K562 (cell line): Measurements from ENCODE around the gene ALG1. TPM values are rescaled to one million over a fixed set of nuclear protein-coding genes. Genes with fewer than 3 reads are reported as not detected.

Source experiments
- BRD9 ChIP-seq: fragments of 450-650 bp; IDR thresholded peaks from 2 replicates; pipeline ENCODE4 v1.6.1; 2018; ENCODE audit warnings: low read depth; ENCODE audit not compliant: partially characterized antibody
- CHD4 ChIP-seq: fragments of 200-600 bp; sonication (generic); IDR thresholded peaks from 3 replicates; pipeline ENCODE4 v1.6.1; 2012; ENCODE audit warnings: low read depth, mild to moderate bottlenecking, mixed read lengths, low read length, inconsistent platforms; ENCODE audit not compliant: insufficient read depth, insufficient replicate concordance, poor library complexity, severe bottlenecking
- ETS2 ChIP-seq: IDR thresholded peaks from 2 replicates; pipeline ENCODE4 v1.6.1; 2016; ENCODE audit warnings: borderline replicate concordance, missing genetic modification characterization, mild to moderate bottlenecking, moderate library complexity, missing compliant biosample characterization; ENCODE audit not compliant: poor library complexity, severe bottlenecking
- HMG20A ChIP-seq: fragments of 450-650 bp; formaldehyde crosslinking; conservative IDR thresholded peaks from 2 replicates; pipeline ENCODE4 v1.4.0; 2020; ENCODE audit warnings: mild to moderate bottlenecking, mixed read lengths
- KAT8 ChIP-seq: fragments of 450-650 bp; IDR thresholded peaks from 2 replicates; pipeline ENCODE4 v1.6.1; 2016; ENCODE audit warnings: low read depth, mild to moderate bottlenecking
- KLF1 ChIP-seq: fragments of 450-650 bp; IDR thresholded peaks from 2 replicates; pipeline ENCODE4 v1.6.1; 2016; ENCODE audit warnings: missing genetic modification characterization, missing compliant biosample characterization
- MTA3 ChIP-seq: fragments of 450-650 bp; formaldehyde crosslinking; IDR thresholded peaks from 2 replicates; pipeline ENCODE4 v1.6.1; 2017; ENCODE audit warnings: mild to moderate bottlenecking, borderline replicate concordance
- MYC ChIP-seq, 2 experiments: fragments of 250-450 bp in 1 of 2; sonication (Bioruptor Pico) in 1 of 2; IDR thresholded peaks; 2 replicates each; pipeline versions ENCODE4 v1.5.1 to v1.6.1; 2012 to 2021; ENCODE audit warnings: low read depth in 2 of 2, borderline replicate concordance in 1 of 2, improper control_type of control experiment in 1 of 2, low read length in 1 of 2, mild to moderate bottlenecking in 1 of 2, moderate library complexity in 1 of 2
- NR2C1 ChIP-seq, 2 experiments: fragments of 450-650 bp; IDR thresholded peaks; 2 replicates each; pipeline ENCODE4 v1.6.1; 2017; ENCODE audit warnings: mild to moderate bottlenecking in 2 of 2, antibody characterized with exemption in 1 of 2, inconsistent platforms in 1 of 2, missing compliant biosample characterization in 1 of 2, missing genetic modification characterization in 1 of 2
- POLR2AphosphoS2 ChIP-seq: IDR thresholded peaks from 2 replicates; pipeline ENCODE4 v1.6.1; 2012; ENCODE audit warnings: low read length, improper control_type of control experiment
- PRPF4 ChIP-seq: fragments of 200-400 bp; formaldehyde crosslinking; IDR thresholded peaks from one replicate; pipeline ENCODE4 v1.6.1; 2017; ENCODE audit warnings: low read length, low read depth, mild to moderate bottlenecking; ENCODE audit not compliant: insufficient read depth, poor library complexity, severe bottlenecking
- RBM34 ChIP-seq: fragments of 200-400 bp; formaldehyde crosslinking; IDR thresholded peaks from 2 replicates; pipeline ENCODE4 v1.6.1; 2018; ENCODE audit warnings: low read length, borderline replicate concordance; ENCODE audit not compliant: insufficient read depth
- RHOXF2B ChIP-seq: fragments of 250-450 bp; sonication (Bioruptor Pico); conservative IDR thresholded peaks from 2 replicates; pipeline ENCODE4 v1.5.1; 2021
- SMAD3 ChIP-seq: fragments of 450-650 bp; formaldehyde crosslinking; conservative IDR thresholded peaks from 2 replicates; pipeline ENCODE4 v1.4.0; 2020; ENCODE audit warnings: mild to moderate bottlenecking
- SNAPC5 ChIP-seq: fragments of 250-450 bp; sonication (Bioruptor Pico); IDR thresholded peaks from 2 replicates; pipeline ENCODE4 v1.8.0; 2021; ENCODE audit warnings: moderate library complexity, mild to moderate bottlenecking, inconsistent platforms
- SRSF9 ChIP-seq: fragments of 200-400 bp; formaldehyde crosslinking; IDR thresholded peaks from 2 replicates; pipeline ENCODE4 v1.6.1; 2017; ENCODE audit warnings: low read depth, low read length, borderline replicate concordance
- TBP ChIP-seq: optimal IDR thresholded peaks from 2 replicates; pipeline ENCODE3; 2011; ENCODE audit warnings: low read depth, low read length, improper control_type of control experiment
- XRCC3 ChIP-seq: fragments of 450-650 bp; IDR thresholded peaks from 2 replicates; pipeline ENCODE4 v1.6.1; 2017; ENCODE audit warnings: mild to moderate bottlenecking, moderate library complexity
- ZBTB17 ChIP-seq: fragments of 450-650 bp; formaldehyde crosslinking; IDR thresholded peaks from 2 replicates; pipeline ENCODE4 v1.4.0; 2020; ENCODE audit warnings: mild to moderate bottlenecking
- ZKSCAN8 ChIP-seq: fragments of 200-800 bp; sonication (Bioruptor generic); IDR thresholded peaks from 2 replicates; pipeline ENCODE4 v1.6.1; 2016; ENCODE audit warnings: missing genetic modification characterization, missing compliant biosample characterization
- ZNF12 ChIP-seq: sonication (generic); formaldehyde crosslinking; IDR thresholded peaks from 2 replicates; pipeline ENCODE4 v1.4.0; 2020; ENCODE audit warnings: mild to moderate bottlenecking, missing genetic modification reagents
- ZNF143 ChIP-seq: sonication (generic); formaldehyde crosslinking; IDR thresholded peaks from 2 replicates; pipeline ENCODE4 v1.9.0; 2022; ENCODE audit warnings: mild to moderate bottlenecking, missing genetic modification reagents
- ZNF23 ChIP-seq: fragments of 250-450 bp; sonication (Bioruptor Pico); IDR thresholded peaks from 2 replicates; pipeline ENCODE4 v1.4.0; 2020; ENCODE audit warnings: mild to moderate bottlenecking
- ZNF253 ChIP-seq: fragments of 250-450 bp; sonication (Bioruptor Pico); conservative IDR thresholded peaks from 2 replicates; pipeline ENCODE4 v1.6.1; 2021; ENCODE audit warnings: mild to moderate bottlenecking
- ZNF324 ChIP-seq: fragments of 250-450 bp; sonication (Bioruptor Pico); IDR thresholded peaks from 2 replicates; pipeline ENCODE4 v1.4.0; 2020; ENCODE audit warnings: mild to moderate bottlenecking
- ZNF76 ChIP-seq: fragments of 250-450 bp; sonication (Bioruptor Pico); IDR thresholded peaks from 2 replicates; pipeline ENCODE4 v1.4.0; 2020; ENCODE audit warnings: mild to moderate bottlenecking, moderate library complexity, borderline replicate concordance
- polyA plus RNA-seq, 8 experiments: library from polyadenylated mRNA; depleted of rRNA in 4 of 8; stranded (reverse) in 5 of 8; unstranded in 3 of 8; fragments of >200 nt; fragmentation: Nextera tagmentation in 2 of 8; fragmentation: Illumina TruSeq in 1 of 8; extraction: Ambion mirVana in 2 of 8; extraction: Trizol in 1 of 8; gene quantifications; 2 replicates each; pipeline versions ENCODE4 v1.2.1 to v1.2.3, GENCODE V29; 2011 to 2014; ENCODE audit warnings: inconsistent platforms in 1 of 8, missing spikeins in 1 of 8
- total RNA-seq, 7 experiments: library from RNA; depleted of rRNA in 6 of 7; stranded (reverse); fragments of >200 nt in 6 of 7; fragmentation: Illumina TruSeq in 2 of 7; extraction: Trizol in 2 of 7; gene quantifications; 2 replicates each; pipeline versions ENCODE4 v1.2.1 to v1.2.3, GENCODE V29; 2011 to 2021; ENCODE audit warnings: low replicate concordance in 1 of 7
- TF ChIP-seq, protein P1 (sequence below): sonication (generic); formaldehyde crosslinking; IDR thresholded peaks from 2 replicates; pipeline ENCODE4 v1.9.0; 2022; ENCODE audit warnings: mild to moderate bottlenecking, missing genetic modification reagents
- TF ChIP-seq, protein P2 (sequence below): sonication (generic); formaldehyde crosslinking; IDR thresholded peaks from 2 replicates; pipeline ENCODE4 v1.9.0; 2022; ENCODE audit warnings: mild to moderate bottlenecking, missing genetic modification reagents

The ALG1 gene
- total and polyA plus RNA-seq, 9 of the 15 experiments (the other 6 are each of a cell fraction or from before 2014, with no cell fraction given): 1.1 to 26.4 (median 18.3) TPM

DNA sequence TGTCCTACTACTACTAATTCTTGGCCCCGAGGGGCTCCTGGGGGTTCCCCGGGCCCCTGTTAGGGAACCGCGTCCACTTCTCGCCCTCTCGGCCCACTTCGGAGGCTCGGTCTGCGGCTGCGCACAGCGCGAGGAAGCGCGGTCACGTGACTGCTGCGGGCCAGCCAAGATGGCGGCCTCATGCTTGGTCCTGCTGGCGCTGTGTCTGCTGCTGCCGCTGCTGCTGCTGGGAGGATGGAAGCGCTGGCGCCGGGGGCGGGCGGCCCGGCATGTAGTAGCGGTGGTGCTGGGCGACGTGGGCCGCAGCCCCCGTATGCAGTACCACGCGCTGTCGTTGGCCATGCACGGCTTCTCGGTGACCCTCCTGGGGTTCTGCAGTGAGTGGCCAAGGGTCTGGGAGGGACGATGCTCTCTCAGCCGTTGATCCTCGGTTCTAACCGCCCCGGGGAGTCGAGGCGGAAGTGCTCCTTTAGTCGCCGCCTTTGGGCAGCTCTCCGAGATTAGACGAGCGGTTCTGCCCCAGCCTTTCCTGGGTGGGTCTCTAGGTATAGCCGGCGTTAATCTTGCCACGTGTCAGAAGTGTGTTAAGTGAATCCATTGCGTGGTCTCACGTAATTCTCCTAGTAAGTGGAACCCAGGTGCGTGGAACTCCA, at the start of gene ALG1 (continued):
- TF ChIP-seq, protein P1, sequence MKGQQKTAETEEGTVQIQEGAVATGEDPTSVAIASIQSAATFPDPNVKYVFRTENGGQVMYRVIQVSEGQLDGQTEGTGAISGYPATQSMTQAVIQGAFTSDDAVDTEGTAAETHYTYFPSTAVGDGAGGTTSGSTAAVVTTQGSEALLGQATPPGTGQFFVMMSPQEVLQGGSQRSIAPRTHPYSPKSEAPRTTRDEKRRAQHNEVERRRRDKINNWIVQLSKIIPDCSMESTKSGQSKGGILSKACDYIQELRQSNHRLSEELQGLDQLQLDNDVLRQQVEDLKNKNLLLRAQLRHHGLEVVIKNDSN: peak; percentile 96
- TF ChIP-seq ZBTB17 (CRISPR knock-in tag): no peak
- TF ChIP-seq PRPF4: no peak
- TF ChIP-seq SNAPC5 (CRISPR knock-in tag): no peak
- TF ChIP-seq POLR2AphosphoS2: no peak
- no peak for TF ChIP-seq HMG20A
- TF ChIP-seq SMAD3 (CRISPR knock-in tag): peak; percentile 75
- TF ChIP-seq, protein P2, sequence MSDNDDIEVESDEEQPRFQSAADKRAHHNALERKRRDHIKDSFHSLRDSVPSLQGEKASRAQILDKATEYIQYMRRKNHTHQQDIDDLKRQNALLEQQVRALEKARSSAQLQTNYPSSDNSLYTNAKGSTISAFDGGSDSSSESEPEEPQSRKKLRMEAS: peak; percentile 71
- TF ChIP-seq SRSF9: no peak
- peak; percentile 91 for TF ChIP-seq TBP
- TF ChIP-seq ZNF324 (CRISPR knock-in tag): no peak
- TF ChIP-seq ZNF23 (CRISPR knock-in tag): no peak
- TF ChIP-seq RBM34: no peak
- no peak for TF ChIP-seq XRCC3
- TF ChIP-seq ZNF12 (CRISPR knock-in tag): no peak
- peak; percentile 65; the same call in 1 of the 2 replicates for TF ChIP-seq MYC (IDR thresholded peaks at IDR 0.05; ENCODE audit: low read depth, low read length)
- TF ChIP-seq MYC (CRISPR knock-in tag; IDR thresholded peaks at IDR 0.05; ENCODE audit: borderline replicate concordance, low read depth): peak; percentile 82; the same call in 1 of the 2 replicates
- 0 out of 2 replicates have a peak, but pooled peaks have one; percentile 34 for TF ChIP-seq KAT8
- peak; percentile 73; the same call in 1 of the 2 replicates for TF ChIP-seq MTA3
- TF ChIP-seq KLF1 (tag): no peak
- TF ChIP-seq ZNF76 (CRISPR knock-in tag): no peak
- TF ChIP-seq ZNF253 (CRISPR knock-in tag): no peak
- no peak for TF ChIP-seq ZKSCAN8 (CRISPR knock-in tag)
- no peak for TF ChIP-seq CHD4
- TF ChIP-seq ZNF143 (CRISPR knock-in tag): no peak
- TF ChIP-seq BRD9: no peak
- TF ChIP-seq ETS2: no peak
- peak; percentile 26; the same call in 1 of the 2 replicates for TF ChIP-seq NR2C1 (IDR thresholded peaks at IDR 0.05)
- no peak for TF ChIP-seq NR2C1 (tag; IDR thresholded peaks at IDR 0.05)
- no peak for TF ChIP-seq RHOXF2B (CRISPR knock-in tag)
